ENCODE data around the gene TLN1.

Gene TLN1

DNA sequence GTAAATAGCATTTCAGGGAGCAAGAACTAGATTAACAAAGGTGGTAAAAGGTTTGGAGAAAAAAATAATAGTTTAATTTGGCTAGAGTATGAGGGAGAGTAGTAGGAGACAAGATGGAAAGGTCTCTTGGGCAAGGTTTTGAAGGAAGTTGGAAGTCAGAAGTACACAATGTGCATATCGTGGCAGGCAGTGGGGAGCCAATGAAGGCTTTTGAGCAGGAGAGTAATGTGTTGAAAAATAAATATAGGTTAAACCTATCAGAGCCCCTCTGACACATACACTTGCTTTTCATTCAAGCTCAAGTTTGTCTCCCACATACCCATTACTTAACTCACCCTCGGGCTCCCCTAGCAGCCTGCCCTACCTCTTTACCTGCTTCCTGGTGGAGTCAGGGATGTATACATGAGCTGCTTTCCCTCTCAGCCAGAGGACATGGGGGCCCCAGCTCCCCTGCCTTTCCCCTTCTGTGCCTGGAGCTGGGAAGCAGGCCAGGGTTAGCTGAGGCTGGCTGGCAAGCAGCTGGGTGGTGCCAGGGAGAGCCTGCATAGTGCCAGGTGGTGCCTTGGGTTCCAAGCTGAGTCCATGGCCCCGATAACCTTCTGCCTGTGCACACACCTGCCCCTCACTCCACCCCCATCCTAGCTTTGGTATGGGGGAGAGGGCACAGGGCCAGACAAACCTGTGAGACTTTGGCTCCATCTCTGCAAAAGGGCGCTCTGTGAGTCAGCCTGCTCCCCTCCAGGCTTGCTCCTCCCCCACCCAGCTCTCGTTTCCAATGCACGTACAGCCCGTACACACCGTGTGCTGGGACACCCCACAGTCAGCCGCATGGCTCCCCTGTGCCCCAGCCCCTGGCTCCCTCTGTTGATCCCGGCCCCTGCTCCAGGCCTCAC is 58.6 kb downstream of the TLN1 start, which contains the start of gene CA9:
Gene CA9 (plus strand): TSS at position 797 of the 893 bp plus-strand sequence. CDS start 32 bp downstream, at position 829.
- Histone ChIP-seq H3K36me3 (ENCODE audit: control insufficient read depth in 1 of 2, insufficient read depth in 2 of 2, low read length in 2 of 2) (no peaks in the 10 kb centered on the region), H3K27me3 (ENCODE audit: control insufficient read depth in 1 of 2, insufficient read depth in 2 of 2, low read length in 2 of 2) (no peaks in the 10 kb centered on the region), H3K9ac (ENCODE audit: low read depth in 1 of 2, low read length in 2 of 2) (peak within 1 kb of the TSS; percentile 38 to 44), H3K4me1 (ENCODE audit: control insufficient read depth in 1 of 2, insufficient read depth in 2 of 2, low read length in 2 of 2) (peaks cover 36 to 46% of the 10 kb centered on the region in 2 donors), H3K9me3 (ENCODE audit: control insufficient read depth in 1 of 2, low read length in 2 of 2) (no peaks in the 10 kb centered on the region), H3K27ac (ENCODE audit: low read depth, low read length) (peak within 1 kb of the TSS; percentile 26), H3K4me3 (ENCODE audit: low read depth in 1 of 2, low read length in 2 of 2) (peak within 1 kb of the TSS; percentile 62 to 68)

- Histone ChIP-seq H3K4me1 (ENCODE audit: control insufficient read depth in 1 of 2, insufficient read depth in 2 of 2, low read length in 2 of 2) (peaks cover 36 to 38% of the 10 kb centered on the region in 2 donors), H3K36me3 (ENCODE audit: control insufficient read depth in 1 of 2, insufficient read depth in 2 of 2, low read length in 2 of 2) (no peaks in the 10 kb centered on the region), H3K9me3 (ENCODE audit: control insufficient read depth in 1 of 2, low read length in 2 of 2) (no peaks in the 10 kb centered on the region), H3K27ac (ENCODE audit: low read depth, low read length) (peak overlapping the region; percentile 7), H3K9ac (ENCODE audit: low read depth in 1 of 2, low read length in 2 of 2) (no peak overlapping the region), H3K4me3 (ENCODE audit: low read depth in 1 of 2, low read length in 2 of 2) (no peak overlapping the region), H3K27me3 (ENCODE audit: control insufficient read depth in 1 of 2, insufficient read depth in 2 of 2, low read length in 2 of 2) (no peaks in the 10 kb centered on the region)
Measured at GRCh38 chr9:35669331-35670145, 62.5 kb downstream of the TLN1 start.

DNA sequence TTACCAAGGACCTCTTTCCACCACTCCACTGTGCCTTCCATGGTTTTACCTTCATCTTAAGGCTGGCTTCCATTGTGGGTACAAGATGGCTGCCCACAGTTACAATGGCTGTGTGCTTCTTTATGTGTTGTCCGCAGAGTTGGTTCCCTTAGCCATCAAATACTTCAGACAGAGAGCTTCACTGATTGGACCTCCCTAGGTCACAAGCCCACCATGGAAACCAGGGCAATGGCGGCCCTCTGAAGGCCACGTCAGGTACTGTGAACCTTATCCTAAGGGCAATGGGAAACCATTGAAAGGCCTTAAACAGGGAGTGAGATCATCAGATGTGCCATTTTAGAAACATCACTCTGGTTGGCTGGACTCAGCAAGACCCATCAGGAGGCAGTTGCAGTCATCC is 64.1 kb downstream of the TLN1 start:
- no peak overlapping the region for H3K27ac ChIP-seq (ENCODE audit: low read depth, low read length)

DNA sequence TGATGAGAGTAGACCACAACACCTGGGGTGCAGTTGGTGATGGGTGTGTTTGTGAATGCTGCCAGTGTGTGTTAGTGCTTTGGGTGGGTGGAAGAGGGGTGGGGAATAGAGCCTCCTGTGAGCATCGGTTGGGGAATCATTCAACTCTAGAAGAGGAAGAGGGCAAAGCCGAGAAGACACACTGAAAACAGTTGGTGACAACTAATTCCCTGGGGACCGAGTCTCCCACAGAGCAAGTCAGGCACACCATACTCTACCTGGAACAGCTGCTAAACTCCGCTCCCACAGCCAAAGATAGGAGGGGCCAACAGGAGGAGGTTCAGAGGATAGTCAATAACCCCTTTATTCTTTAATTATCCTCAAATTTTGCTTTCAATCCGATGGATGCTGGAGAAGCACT is 65.4 kb downstream of the TLN1 start:
- Histone ChIP-seq H3K9me3 (ENCODE audit: control insufficient read depth in 1 of 2, low read length in 2 of 2) (no peaks in the 10 kb centered on the region), H3K9ac (ENCODE audit: low read depth in 1 of 2, low read length in 2 of 2) (no peak overlapping the region), H3K36me3 (ENCODE audit: control insufficient read depth in 1 of 2, insufficient read depth in 2 of 2, low read length in 2 of 2) (peaks cover 3 to 4% of the 10 kb centered on the region in 2 donors), H3K27ac (ENCODE audit: low read depth, low read length) (no peak overlapping the region), H3K27me3 (ENCODE audit: control insufficient read depth in 1 of 2, insufficient read depth in 2 of 2, low read length in 2 of 2) (no peaks in the 10 kb centered on the region), H3K4me1 (ENCODE audit: control insufficient read depth in 1 of 2, insufficient read depth in 2 of 2, low read length in 2 of 2) (peaks cover 42 to 52% of the 10 kb centered on the region in 2 donors), H3K4me3 (ENCODE audit: low read depth in 1 of 2, low read length in 2 of 2) (no peak overlapping the region)

More for the DNA sequence above, 64.1 kb downstream of the TLN1 start:
- H3K36me3 ChIP-seq (ENCODE audit: control insufficient read depth in 1 of 2, insufficient read depth in 2 of 2, low read length in 2 of 2), result peaks cover 0 to 2% of the 10 kb centered on the region in 2 donors
- H3K4me3 ChIP-seq (ENCODE audit: low read depth in 1 of 2, low read length in 2 of 2), result no peak overlapping the region
- no peaks in the 10 kb centered on the region for H3K9me3 ChIP-seq (ENCODE audit: control insufficient read depth in 1 of 2, low read length in 2 of 2)
- no peak overlapping the region for H3K9ac ChIP-seq (ENCODE audit: low read depth in 1 of 2, low read length in 2 of 2)
- H3K27me3 ChIP-seq (ENCODE audit: control insufficient read depth in 1 of 2, insufficient read depth in 2 of 2, low read length in 2 of 2), result no peaks in the 10 kb centered on the region
- H3K4me1 ChIP-seq (ENCODE audit: control insufficient read depth in 1 of 2, insufficient read depth in 2 of 2, low read length in 2 of 2), result peaks cover 39 to 42% of the 10 kb centered on the region in 2 donors

DNA sequence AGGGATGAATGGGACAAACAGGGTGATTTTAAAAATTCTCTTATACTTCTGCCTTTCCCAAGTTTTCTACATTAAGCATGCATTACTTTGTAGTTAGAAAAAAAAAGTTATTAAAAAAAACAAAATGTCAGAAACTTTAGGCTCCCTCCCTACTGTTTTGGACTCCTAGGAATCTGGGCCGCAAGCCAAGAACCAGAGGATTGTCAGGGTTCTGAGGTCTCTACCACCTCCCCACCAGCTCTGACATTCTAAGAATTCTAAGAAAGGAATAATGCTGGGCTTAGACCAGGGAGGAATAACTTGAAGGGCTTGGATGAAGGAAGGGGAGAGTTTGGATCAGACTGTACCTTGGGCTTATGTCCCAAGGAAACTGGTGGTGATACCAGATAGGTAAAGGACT is 66.0 kb downstream of the TLN1 start:
- Histone ChIP-seq H3K36me3 (ENCODE audit: control insufficient read depth in 1 of 2, insufficient read depth in 2 of 2, low read length in 2 of 2) (peaks cover 3 to 4% of the 10 kb centered on the region in 2 donors), H3K4me3 (ENCODE audit: low read depth in 1 of 2, low read length in 2 of 2) (no peak overlapping the region), H3K27me3 (ENCODE audit: control insufficient read depth in 1 of 2, insufficient read depth in 2 of 2, low read length in 2 of 2) (no peaks in the 10 kb centered on the region), H3K9me3 (ENCODE audit: control insufficient read depth in 1 of 2, low read length in 2 of 2) (no peaks in the 10 kb centered on the region), H3K27ac (ENCODE audit: low read depth, low read length) (no peak overlapping the region), H3K9ac (ENCODE audit: low read depth in 1 of 2, low read length in 2 of 2) (no peak overlapping the region), H3K4me1 (ENCODE audit: control insufficient read depth in 1 of 2, insufficient read depth in 2 of 2, low read length in 2 of 2) (peaks cover 44 to 53% of the 10 kb centered on the region in 2 donors)

DNA sequence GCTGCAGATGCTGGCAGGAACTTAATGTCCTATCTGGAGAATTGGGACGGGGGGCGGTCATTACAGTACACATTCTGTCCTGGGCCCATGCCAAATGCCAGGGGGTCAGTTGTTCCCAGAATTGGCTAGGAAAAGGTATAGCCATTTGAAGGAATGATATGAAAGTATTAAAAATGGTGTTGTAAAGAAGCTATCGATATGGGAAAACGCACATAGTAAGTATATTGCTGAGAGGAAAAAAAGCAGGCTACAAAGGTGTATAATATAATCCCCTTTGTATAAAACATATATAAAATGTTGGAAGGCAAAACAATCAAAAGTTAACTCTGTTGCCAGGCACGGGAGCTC is 66.5 kb downstream of the TLN1 start:
- peaks cover 6 to 8% of the 10 kb centered on the region in 2 donors for H3K36me3 ChIP-seq (ENCODE audit: control insufficient read depth in 1 of 2, insufficient read depth in 2 of 2, low read length in 2 of 2)
- H3K4me1 ChIP-seq (ENCODE audit: control insufficient read depth in 1 of 2, insufficient read depth in 2 of 2, low read length in 2 of 2), result peaks cover 48 to 57% of the 10 kb centered on the region in 2 donors
- peak overlapping the region; percentile 74 to 81 for H3K4me3 ChIP-seq (ENCODE audit: low read depth in 1 of 2, low read length in 2 of 2)
- H3K9ac ChIP-seq (ENCODE audit: low read depth in 1 of 2, low read length in 2 of 2), result peak overlapping the region; percentile 66 to 76
- no peaks in the 10 kb centered on the region for H3K9me3 ChIP-seq (ENCODE audit: control insufficient read depth in 1 of 2, low read length in 2 of 2)
- H3K27me3 ChIP-seq (ENCODE audit: control insufficient read depth in 1 of 2, insufficient read depth in 2 of 2, low read length in 2 of 2), result no peaks in the 10 kb centered on the region
- H3K27ac ChIP-seq (ENCODE audit: low read depth, low read length), result no peak overlapping the region

DNA sequence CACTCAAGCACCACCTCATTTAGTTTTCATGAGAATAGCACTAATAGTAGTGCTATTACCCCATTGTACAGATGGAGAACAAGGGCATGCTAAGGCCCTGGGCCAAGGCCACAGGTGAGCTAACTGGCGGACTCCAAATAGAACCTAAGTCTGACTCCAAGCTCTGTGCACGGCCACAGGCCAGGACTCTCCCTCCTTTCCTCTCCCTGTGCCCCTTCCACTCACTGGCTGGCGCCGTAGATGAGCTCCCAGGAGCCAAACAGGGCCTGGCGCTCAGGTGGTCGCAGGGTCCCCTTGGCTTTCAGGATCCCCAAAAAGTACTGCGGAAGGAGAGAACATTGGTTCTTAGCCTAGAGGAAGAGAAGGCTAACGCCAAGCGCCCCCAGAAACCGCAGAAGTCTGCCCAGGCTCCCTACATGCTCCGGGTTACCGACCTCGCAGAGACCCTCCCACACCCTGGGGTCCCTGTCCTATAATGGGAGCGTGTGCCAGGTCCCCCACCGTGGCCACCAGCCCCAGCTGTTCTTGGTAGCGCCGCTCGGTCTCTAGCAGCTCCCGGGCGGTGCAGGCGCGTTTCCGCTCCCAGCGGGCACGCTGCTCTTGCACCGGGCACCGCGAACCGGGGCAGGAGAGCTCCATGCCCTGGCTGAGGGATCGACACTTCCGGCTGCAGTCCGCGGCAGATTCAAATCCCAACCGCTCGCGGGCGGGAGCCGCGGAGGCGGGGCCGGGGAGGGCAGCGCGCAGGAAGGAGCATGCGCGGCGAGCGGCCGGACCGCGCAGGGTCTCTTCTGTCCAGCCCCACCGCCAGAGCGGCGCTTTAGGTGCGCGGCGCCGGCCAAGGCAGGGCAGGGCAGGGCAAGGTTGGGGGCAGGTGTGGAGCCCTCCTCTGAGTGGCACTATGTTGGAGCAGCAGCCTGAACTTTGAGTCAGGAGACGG is 67.2 kb downstream of the TLN1 start, which contains the start of gene ARHGEF39:
Gene ARHGEF39 (minus strand): TSS at position 665 of the 940 bp plus-strand sequence. CDS start 26 bp downstream, at position 639.
- peak within 1 kb of the TSS; percentile 66 to 76 for H3K9ac ChIP-seq (ENCODE audit: low read depth in 1 of 2, low read length in 2 of 2)

DNA sequence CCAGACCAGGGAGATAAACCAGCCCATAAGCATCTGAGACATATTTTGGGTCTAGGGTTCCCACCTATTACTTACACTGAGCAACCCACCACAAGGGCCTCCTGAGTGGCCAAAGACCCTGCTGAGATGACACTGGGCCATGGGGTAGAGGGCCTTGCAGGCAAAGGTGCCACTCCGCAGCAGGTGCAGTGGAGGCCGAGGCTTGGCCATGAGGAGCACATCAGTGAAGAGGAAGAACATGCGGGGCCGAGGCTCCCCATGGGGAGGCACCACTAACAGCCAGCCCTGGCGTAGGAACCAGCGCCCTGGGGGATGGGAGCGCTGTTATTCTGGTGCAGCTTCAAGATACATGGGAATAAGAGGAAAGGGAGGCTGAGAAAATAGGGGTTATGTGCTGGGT is 69.6 kb downstream of the TLN1 start:
- Histone ChIP-seq H3K27ac (ENCODE audit: low read depth, low read length) (peak overlapping the region; percentile 3), H3K9me3 (ENCODE audit: control insufficient read depth in 1 of 2, low read length in 2 of 2) (no peaks in the 10 kb centered on the region), H3K27me3 (ENCODE audit: control insufficient read depth in 1 of 2, insufficient read depth in 2 of 2, low read length in 2 of 2) (no peaks in the 10 kb centered on the region), H3K4me3 (ENCODE audit: low read depth in 1 of 2, low read length in 2 of 2) (no peak overlapping the region), H3K36me3 (ENCODE audit: control insufficient read depth in 1 of 2, insufficient read depth in 2 of 2, low read length in 2 of 2) (peaks cover 8 to 11% of the 10 kb centered on the region in 2 donors), H3K9ac (ENCODE audit: low read depth in 1 of 2, low read length in 2 of 2) (peak overlapping the region in 1 of 2 donors; percentile 21), H3K4me1 (ENCODE audit: control insufficient read depth in 1 of 2, insufficient read depth in 2 of 2, low read length in 2 of 2) (peaks cover 45 to 51% of the 10 kb centered on the region in 2 donors)

More for the DNA sequence above, 67.2 kb downstream of the TLN1 start, which contains the start of gene ARHGEF39:
- Histone ChIP-seq H3K9me3 (ENCODE audit: control insufficient read depth in 1 of 2, low read length in 2 of 2) (no peaks in the 10 kb centered on the region), H3K27ac (ENCODE audit: low read depth, low read length) (no peak within 1 kb of the TSS), H3K4me1 (ENCODE audit: control insufficient read depth in 1 of 2, insufficient read depth in 2 of 2, low read length in 2 of 2) (peaks cover 45 to 56% of the 10 kb centered on the region in 2 donors), H3K27me3 (ENCODE audit: control insufficient read depth in 1 of 2, insufficient read depth in 2 of 2, low read length in 2 of 2) (no peaks in the 10 kb centered on the region), H3K4me3 (ENCODE audit: low read depth in 1 of 2, low read length in 2 of 2) (peak within 1 kb of the TSS; percentile 74 to 81), H3K36me3 (ENCODE audit: control insufficient read depth in 1 of 2, insufficient read depth in 2 of 2, low read length in 2 of 2) (peaks cover 8 to 11% of the 10 kb centered on the region in 2 donors)

GRCh38 chr9:35661756-35662350 is 70.1 kb downstream of the TLN1 start:
- Histone ChIP-seq H3K36me3 (ENCODE audit: control insufficient read depth in 1 of 2, insufficient read depth in 2 of 2, low read length in 2 of 2) (peaks cover 8 to 11% of the 10 kb centered on the region in 2 donors), H3K27ac (ENCODE audit: low read depth, low read length) (peak overlapping the region; percentile 3), H3K4me3 (ENCODE audit: low read depth in 1 of 2, low read length in 2 of 2) (no peak overlapping the region), H3K4me1 (ENCODE audit: control insufficient read depth in 1 of 2, insufficient read depth in 2 of 2, low read length in 2 of 2) (peaks cover 45 to 57% of the 10 kb centered on the region in 2 donors), H3K9ac (ENCODE audit: low read depth in 1 of 2, low read length in 2 of 2) (peak overlapping the region; percentile 19 to 21), H3K27me3 (ENCODE audit: control insufficient read depth in 1 of 2, insufficient read depth in 2 of 2, low read length in 2 of 2) (no peaks in the 10 kb centered on the region), H3K9me3 (ENCODE audit: control insufficient read depth in 1 of 2, low read length in 2 of 2) (no peaks in the 10 kb centered on the region)
